GM23338 (cell line): ENCODE measurements around the gene TNS3. TPM values are rescaled to one million over a fixed set of nuclear protein-coding genes. Genes with fewer than 3 reads are reported as not detected.

Experiments used
- ATAC-seq: fragments of 200-7000 bp; cut with Tn5 transposase; 3 replicates; pipeline ENCODE4 v1.9.1; 2020
- DNase-seq: peaks from one replicate; pipeline ENCODE4 v3.0.0-alpha.2; 2015; ENCODE audit warnings: low spot score
- H2AFZ ChIP-seq: fragments of 200-600 bp; sonication (generic); 2 replicates; pipeline ENCODE4 v1.8.0; 2016; ENCODE audit warnings: antibody characterized with exemption, mild to moderate bottlenecking, moderate library complexity
- H3F3A ChIP-seq: fragments of 200-600 bp; sonication (generic); replicated peaks from 2 replicates; pipeline ENCODE4 v1.8.0; 2017; ENCODE audit warnings: antibody characterized with exemption, mixed run types, low read depth
- H3K27ac ChIP-seq: fragments of 200-600 bp; sonication (generic); 2 replicates; pipeline ENCODE4 v1.6.1; 2016; ENCODE audit warnings: low read depth
- H3K27me3 ChIP-seq: fragments of 200-600 bp; sonication (generic); 2 replicates; pipeline ENCODE4 v1.8.0; 2016; ENCODE audit warnings: mild to moderate bottlenecking, mixed run types, moderate library complexity; ENCODE audit not compliant: insufficient read depth
- H3K36me3 ChIP-seq: fragments of 200-600 bp; sonication (generic); 2 replicates; pipeline ENCODE4 v1.8.0; 2016; ENCODE audit warnings: mild to moderate bottlenecking; ENCODE audit not compliant: insufficient read depth
- H3K4me1 ChIP-seq: fragments of 200-600 bp; sonication (generic); 2 replicates; pipeline ENCODE4 v1.8.0; 2016; ENCODE audit warnings: mild to moderate bottlenecking, moderate library complexity; ENCODE audit not compliant: insufficient read depth
- H3K4me2 ChIP-seq: fragments of 200-600 bp; sonication (generic); 2 replicates; pipeline ENCODE4 v1.7.1; 2017; ENCODE audit warnings: mixed run types
- H3K4me3 ChIP-seq: fragments of 200-600 bp; sonication (generic); 2 replicates; pipeline ENCODE4 v1.6.1; 2016; ENCODE audit warnings: mixed run types
- H3K79me2 ChIP-seq: fragments of 200-600 bp; sonication (generic); replicated peaks from 2 replicates; pipeline ENCODE4 v1.8.0; 2017; ENCODE audit warnings: mild to moderate bottlenecking; ENCODE audit not compliant: insufficient read depth
- H3K9me2 ChIP-seq: fragments of 200-600 bp; sonication (generic); 2 replicates; pipeline ENCODE4 v1.8.0; 2017; ENCODE audit not compliant: insufficient read depth
- H4K20me1 ChIP-seq: fragments of 200-600 bp; sonication (generic); replicated peaks from 2 replicates; pipeline ENCODE4 v1.8.0; 2017; ENCODE audit warnings: mild to moderate bottlenecking; ENCODE audit not compliant: insufficient read depth
- H3K27ac Mint-ChIP-seq: 2 replicates; pipeline ENCODE4 v1.8.0; 2020; ENCODE audit warnings: inconsistent platforms, mild to moderate bottlenecking, moderate library complexity, mixed read lengths
- H3K27me3 Mint-ChIP-seq: 3 replicates; pipeline ENCODE4 v1.8.0; 2022; ENCODE audit warnings: low read depth, mild to moderate bottlenecking, moderate library complexity, mixed read lengths, inconsistent platforms; ENCODE audit not compliant: insufficient read depth, poor library complexity
- H3K36me3 Mint-ChIP-seq: 3 replicates; pipeline ENCODE4 v1.8.0; 2021; ENCODE audit warnings: low read depth, mild to moderate bottlenecking, inconsistent platforms, moderate library complexity, mixed read lengths
- H3K4me1 Mint-ChIP-seq: 3 replicates; pipeline ENCODE4 v1.8.0; 2020; ENCODE audit warnings: mild to moderate bottlenecking, inconsistent platforms, mixed read lengths
- H3K4me3 Mint-ChIP-seq: 3 replicates; pipeline ENCODE4 v1.8.0; 2021; ENCODE audit warnings: moderate library complexity, mild to moderate bottlenecking, inconsistent platforms, mixed read lengths
- H3K9me3 Mint-ChIP-seq: 3 replicates; pipeline ENCODE4 v1.8.0; 2020; ENCODE audit warnings: moderate library complexity, mild to moderate bottlenecking, inconsistent platforms, mixed read lengths
- EZH2 ChIP-seq: fragments of 200-600 bp; sonication (generic); IDR thresholded peaks from one replicate; pipeline ENCODE4 v1.8.0; 2017; ENCODE audit warnings: antibody characterized with exemption, mild to moderate bottlenecking, low read depth; ENCODE audit not compliant: unreplicated experiment
- JUNB ChIP-seq: IDR thresholded peaks from one replicate; pipeline ENCODE4 v1.6.1; 2016; ENCODE audit warnings: antibody characterized with exemption; ENCODE audit not compliant: unreplicated experiment
- POLR2AphosphoS5 ChIP-seq: IDR thresholded peaks from 2 replicates; pipeline ENCODE4 v1.6.1; 2016; ENCODE audit warnings: antibody characterized with exemption, low read depth
- ZNF462 ChIP-seq: fragments of 250-450 bp; sonication (Bioruptor Pico); IDR thresholded peaks from 2 replicates; pipeline ENCODE4 v1.5.0; 2020; ENCODE audit warnings: mild to moderate bottlenecking, moderate library complexity
- polyA plus RNA-seq: library from polyadenylated mRNA; unstranded; fragments of >200 nt; fragmentation: Nextera tagmentation; extraction: Ambion mirVana; gene quantifications from 2 replicates; pipeline ENCODE4 v1.2.1, GENCODE V29; 2016
- total RNA-seq: library from RNA; depleted of rRNA; stranded (reverse); fragments of >200 nt; shearing (Covaris generic); gene quantifications from 2 replicates; pipeline ENCODE4 v1.2.3, GENCODE V29; 2014
- TF ChIP-seq, protein P1 (sequence below), 2 experiments: fragments of 200-600 bp in 1 of 2; sonication (generic) in 1 of 2; conservative IDR thresholded peaks; 2 replicates each; pipeline versions ENCODE4 v1.5.1 to v1.6.1; 2016 to 2017; ENCODE audit warnings: antibody characterized with exemption in 2 of 2, low read depth in 2 of 2, mild to moderate bottlenecking in 2 of 2, moderate library complexity in 1 of 2

The TNS3 gene
- total and polyA plus RNA-seq, 2 experiments from 2014 or later: 6.2 to 28.7 TPM

- no peak for TF ChIP-seq POLR2AphosphoS5
- no peak for TF ChIP-seq JUNB
- TF ChIP-seq ZNF462 (CRISPR knock-in tag): no peak
- H3K4me2 ChIP-seq: no peak overlapping the region
- H2AFZ ChIP-seq: no peak overlapping the region
- no peaks in the 10 kb centered on the region for H3K36me3 ChIP-seq
- no peak overlapping the region for H3K4me3 ChIP-seq
- no peaks in the 10 kb centered on the region for H3F3A ChIP-seq
- peaks cover 5% of the 10 kb centered on the region for H3K27me3 Mint-ChIP-seq
- no peaks in the 10 kb centered on the region; the same call in 1 of the 2 replicates for H4K20me1 ChIP-seq
- H3K79me2 ChIP-seq: no peaks in the 10 kb centered on the region
- H3K27me3 ChIP-seq: no peaks in the 10 kb centered on the region
- no peak overlapping the region for H3K4me3 Mint-ChIP-seq
- H3K4me1 ChIP-seq: no peaks in the 10 kb centered on the region
- no peaks in the 10 kb centered on the region for H3K36me3 Mint-ChIP-seq
- no peak overlapping the region for H3K27ac ChIP-seq
- ATAC-seq (no peak), DNase-seq (no peak)
- H3K9me2 ChIP-seq: no peaks in the 10 kb centered on the region
- no peak overlapping the region for H3K27ac Mint-ChIP-seq
- no peaks in the 10 kb centered on the region for H3K9me3 Mint-ChIP-seq
- peaks cover 16% of the 10 kb centered on the region for H3K4me1 Mint-ChIP-seq
These were observed 229.4 kb downstream of the TNS3 start for GRCh38 chr7:47352394-47352968.

- DNase-seq: no peak
- Histone ChIP-seq H3K79me2 (no peaks in the 10 kb centered on the region), H3K27me3 (no peaks in the 10 kb centered on the region), H3K4me1 (no peaks in the 10 kb centered on the region), H2AFZ (no peak overlapping the region), H3K9me2 (no peaks in the 10 kb centered on the region), H3K36me3 (no peaks in the 10 kb centered on the region), H4K20me1 (no peaks in the 10 kb centered on the region; the same call in 1 of the 2 replicates), H3F3A (no peaks in the 10 kb centered on the region), H3K4me3 (no peak overlapping the region), H3K4me2 (no peak overlapping the region), H3K27ac (no peak overlapping the region)
- peak; percentile 40 for ATAC-seq
- Mint-ChIP-seq H3K36me3 (no peaks in the 10 kb centered on the region), H3K27me3 (peaks cover 5% of the 10 kb centered on the region), H3K4me1 (peaks cover 18% of the 10 kb centered on the region), H3K27ac (no peak overlapping the region), H3K4me3 (no peak overlapping the region), H3K9me3 (no peaks in the 10 kb centered on the region)
- TF ChIP-seq EZH2: no peak
- TF ChIP-seq, protein P1, sequence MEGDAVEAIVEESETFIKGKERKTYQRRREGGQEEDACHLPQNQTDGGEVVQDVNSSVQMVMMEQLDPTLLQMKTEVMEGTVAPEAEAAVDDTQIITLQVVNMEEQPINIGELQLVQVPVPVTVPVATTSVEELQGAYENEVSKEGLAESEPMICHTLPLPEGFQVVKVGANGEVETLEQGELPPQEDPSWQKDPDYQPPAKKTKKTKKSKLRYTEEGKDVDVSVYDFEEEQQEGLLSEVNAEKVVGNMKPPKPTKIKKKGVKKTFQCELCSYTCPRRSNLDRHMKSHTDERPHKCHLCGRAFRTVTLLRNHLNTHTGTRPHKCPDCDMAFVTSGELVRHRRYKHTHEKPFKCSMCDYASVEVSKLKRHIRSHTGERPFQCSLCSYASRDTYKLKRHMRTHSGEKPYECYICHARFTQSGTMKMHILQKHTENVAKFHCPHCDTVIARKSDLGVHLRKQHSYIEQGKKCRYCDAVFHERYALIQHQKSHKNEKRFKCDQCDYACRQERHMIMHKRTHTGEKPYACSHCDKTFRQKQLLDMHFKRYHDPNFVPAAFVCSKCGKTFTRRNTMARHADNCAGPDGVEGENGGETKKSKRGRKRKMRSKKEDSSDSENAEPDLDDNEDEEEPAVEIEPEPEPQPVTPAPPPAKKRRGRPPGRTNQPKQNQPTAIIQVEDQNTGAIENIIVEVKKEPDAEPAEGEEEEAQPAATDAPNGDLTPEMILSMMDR (conservative IDR thresholded peaks at IDR 0.05; ENCODE audit: low read depth in 2 of 2): peak; percentile 11 to 41; a peak in 2 of 4 replicates
These were observed 230.4 kb downstream of the TNS3 start for GRCh38 chr7:47351233-47352154.
